ENCODE measurements around the gene B4GALNT3. TPM values are rescaled to one million over a fixed set of nuclear protein-coding genes. Genes with fewer than 3 reads are reported as not detected.

B4GALNT3 gene
- total RNA-seq, 2 donors from 2014 or later, result 19.3 to 29.0 TPM

DNA sequence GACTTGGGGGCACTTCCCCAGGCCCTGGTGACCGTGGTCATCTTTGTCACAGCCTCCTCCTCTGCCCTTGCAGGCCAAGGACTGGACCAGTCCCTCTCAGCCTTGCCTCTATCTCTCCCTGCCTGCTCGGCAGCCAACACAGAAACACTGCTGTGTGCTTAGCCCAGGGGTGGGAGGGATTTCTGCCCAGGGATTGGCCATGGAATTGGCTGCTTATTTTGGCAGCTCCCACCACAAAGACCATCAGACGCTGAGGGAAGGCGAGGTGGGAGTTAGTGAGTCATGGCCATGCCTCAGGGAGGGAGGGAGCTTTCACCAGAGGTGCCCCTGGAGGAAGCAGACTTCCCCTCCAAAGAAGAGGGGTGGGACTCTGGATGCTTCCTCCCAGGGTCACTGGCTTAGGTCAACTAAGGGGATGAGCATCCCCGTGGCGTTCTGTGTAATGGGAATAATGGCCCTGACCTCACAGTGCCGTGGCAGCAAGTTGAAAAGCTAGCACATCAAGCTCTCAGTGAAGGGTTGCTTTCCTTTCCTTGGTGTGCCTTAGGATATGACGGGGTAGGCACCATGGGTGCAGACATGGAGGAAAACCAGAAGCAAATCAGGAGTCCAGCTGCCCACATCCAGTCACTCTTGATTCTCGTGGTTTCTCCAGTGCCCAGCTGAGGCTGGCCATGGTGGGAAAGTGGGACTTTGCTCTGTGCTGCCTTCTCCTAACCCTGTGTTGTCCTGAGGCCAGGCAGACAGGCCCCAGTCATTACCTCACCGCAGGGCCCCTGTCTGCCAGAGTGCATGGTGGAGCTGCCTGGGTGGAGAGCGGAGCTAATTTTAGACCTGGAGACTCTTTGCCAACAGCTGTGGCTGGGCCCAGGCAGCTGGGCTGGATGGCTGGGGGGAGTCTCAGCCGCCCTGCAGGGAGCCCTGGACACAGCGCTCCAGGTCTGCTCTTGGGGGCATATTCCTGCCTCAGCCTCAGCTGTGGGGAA is 21.4 kb downstream of the B4GALNT3 start:
- H3K4me3 ChIP-seq, result no peak overlapping the region
- TF ChIP-seq, protein P1, sequence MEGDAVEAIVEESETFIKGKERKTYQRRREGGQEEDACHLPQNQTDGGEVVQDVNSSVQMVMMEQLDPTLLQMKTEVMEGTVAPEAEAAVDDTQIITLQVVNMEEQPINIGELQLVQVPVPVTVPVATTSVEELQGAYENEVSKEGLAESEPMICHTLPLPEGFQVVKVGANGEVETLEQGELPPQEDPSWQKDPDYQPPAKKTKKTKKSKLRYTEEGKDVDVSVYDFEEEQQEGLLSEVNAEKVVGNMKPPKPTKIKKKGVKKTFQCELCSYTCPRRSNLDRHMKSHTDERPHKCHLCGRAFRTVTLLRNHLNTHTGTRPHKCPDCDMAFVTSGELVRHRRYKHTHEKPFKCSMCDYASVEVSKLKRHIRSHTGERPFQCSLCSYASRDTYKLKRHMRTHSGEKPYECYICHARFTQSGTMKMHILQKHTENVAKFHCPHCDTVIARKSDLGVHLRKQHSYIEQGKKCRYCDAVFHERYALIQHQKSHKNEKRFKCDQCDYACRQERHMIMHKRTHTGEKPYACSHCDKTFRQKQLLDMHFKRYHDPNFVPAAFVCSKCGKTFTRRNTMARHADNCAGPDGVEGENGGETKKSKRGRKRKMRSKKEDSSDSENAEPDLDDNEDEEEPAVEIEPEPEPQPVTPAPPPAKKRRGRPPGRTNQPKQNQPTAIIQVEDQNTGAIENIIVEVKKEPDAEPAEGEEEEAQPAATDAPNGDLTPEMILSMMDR (IDR thresholded peaks at IDR 0.05), result no peak
- H3K4me1 ChIP-seq, result peaks cover 0 to 38% of the 10 kb centered on the region in 2 donors

DNA sequence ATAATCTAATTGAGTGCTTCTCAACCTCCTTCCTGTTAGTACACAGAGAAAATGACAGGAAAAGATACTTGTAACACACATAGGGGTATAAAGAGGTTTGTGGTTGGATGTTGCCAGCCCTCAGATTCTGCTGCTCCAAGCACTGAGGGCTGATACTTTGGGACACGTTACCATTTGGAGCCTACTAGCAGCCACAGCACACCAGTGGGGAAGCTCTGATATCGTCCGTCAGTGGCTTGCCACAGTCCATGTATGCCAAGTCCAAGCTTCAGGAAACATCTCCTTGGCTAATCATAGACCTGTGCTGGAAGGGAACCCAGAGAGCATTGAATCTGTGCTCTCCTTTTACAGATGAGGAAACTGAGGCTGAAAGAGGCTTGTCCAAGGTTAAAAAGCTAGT is 22.3 kb downstream of the B4GALNT3 start:
- Histone ChIP-seq H3K27ac (peak overlapping the region; percentile 90), H3K36me3 (no peaks in the 10 kb centered on the region), H3K27me3 (no peaks in the 10 kb centered on the region), H3K9me3 (no peaks in the 10 kb centered on the region), H3K4me3 (no peak overlapping the region), H3K4me1 (peaks cover 0 to 38% of the 10 kb centered on the region in 2 donors)
- TF ChIP-seq, protein P1 (IDR thresholded peaks at IDR 0.05), result no peak
- no peak for DNase-seq (ENCODE audit: low spot score)

More for the DNA sequence above, 21.4 kb downstream of the B4GALNT3 start:
- Histone ChIP-seq H3K27ac (peak overlapping the region; percentile 90), H3K27me3 (no peaks in the 10 kb centered on the region), H3K36me3 (no peaks in the 10 kb centered on the region), H3K9me3 (no peaks in the 10 kb centered on the region)
- DNase-seq (ENCODE audit: low spot score), result peak; percentile 89

DNA sequence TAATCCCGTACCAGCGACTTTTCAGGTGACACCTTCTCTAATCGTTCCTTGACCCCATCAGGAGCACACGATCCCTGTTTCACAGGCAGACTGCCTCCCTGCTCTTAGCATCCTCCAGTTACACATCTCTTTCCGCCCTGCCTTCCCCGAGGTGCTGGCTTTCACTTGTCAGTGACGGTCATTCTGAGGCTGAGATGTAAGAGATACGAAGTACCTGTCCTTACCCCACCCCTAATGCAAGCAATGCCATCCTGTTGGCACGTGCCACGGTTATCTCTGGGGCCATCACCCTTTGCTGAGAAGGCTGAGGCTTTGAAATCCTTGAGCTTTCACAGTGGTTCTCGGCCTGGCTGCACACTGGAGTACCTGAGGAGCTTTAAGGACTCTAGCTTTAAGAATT is 24.4 kb downstream of the B4GALNT3 start:
- H3K27ac ChIP-seq, result no peak overlapping the region
- H3K4me3 ChIP-seq, result no peak overlapping the region
- no peak for DNase-seq (ENCODE audit: low spot score)
- H3K27me3 ChIP-seq, result no peaks in the 10 kb centered on the region
- TF ChIP-seq, protein P1 (IDR thresholded peaks at IDR 0.05), result no peak
- H3K4me1 ChIP-seq, result peaks cover 0 to 35% of the 10 kb centered on the region in 2 donors
- no peaks in the 10 kb centered on the region for H3K36me3 ChIP-seq
- H3K9me3 ChIP-seq, result no peaks in the 10 kb centered on the region

DNA sequence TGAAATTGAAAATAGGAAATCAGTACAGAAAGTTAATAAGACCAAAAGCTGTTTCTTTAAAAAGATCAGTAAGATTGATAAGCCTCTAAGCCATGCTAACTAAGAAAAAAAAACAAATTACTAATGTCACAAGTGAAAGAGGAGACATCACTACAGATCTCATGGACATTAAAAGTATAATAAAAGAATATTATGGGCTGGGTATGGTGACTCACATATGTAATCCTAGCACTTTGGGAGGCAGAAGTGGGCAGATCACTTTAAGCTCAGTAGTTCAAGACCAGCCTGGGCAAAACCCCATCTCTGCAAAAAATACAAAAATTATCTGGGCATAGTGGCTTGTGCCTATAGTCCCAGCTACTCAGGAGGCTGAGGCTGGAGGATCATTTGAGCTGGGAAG is 30.5 kb downstream of the B4GALNT3 start:
- H3K36me3 ChIP-seq, result no peaks in the 10 kb centered on the region
- TF ChIP-seq, protein P1 (IDR thresholded peaks at IDR 0.05), result no peak
- no peak overlapping the region for H3K27ac ChIP-seq
- no peak for DNase-seq (ENCODE audit: low spot score)
- no peaks in the 10 kb centered on the region for H3K4me1 ChIP-seq
- peaks cover 0 to 15% of the 10 kb centered on the region in 2 donors for H3K9me3 ChIP-seq
- H3K27me3 ChIP-seq, result no peaks in the 10 kb centered on the region
- H3K4me3 ChIP-seq, result no peak overlapping the region

DNA sequence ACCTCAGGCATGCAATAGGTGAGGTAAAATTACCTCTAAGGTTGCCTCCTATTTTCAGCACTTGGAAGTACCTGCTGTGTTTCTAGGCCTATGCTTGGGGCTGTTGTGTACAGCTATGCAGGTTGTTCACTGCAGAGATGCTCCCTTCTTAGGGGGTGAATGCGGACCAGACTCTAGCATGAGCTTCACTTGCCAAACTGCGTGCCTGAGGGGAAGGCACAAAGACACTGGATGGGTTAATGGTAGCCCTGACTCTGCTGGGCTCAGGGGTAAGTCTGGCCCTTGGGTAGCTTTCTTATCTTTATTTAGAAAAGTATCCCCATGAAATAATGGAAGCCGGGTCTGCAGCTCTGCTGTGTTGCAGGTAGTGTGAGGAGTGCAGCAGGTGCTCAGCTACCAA is 35.7 kb downstream of the B4GALNT3 start:
- Histone ChIP-seq H3K4me1 (peaks cover 0 to 9% of the 10 kb centered on the region in 2 donors), H3K27ac (no peak overlapping the region), H3K36me3 (no peaks in the 10 kb centered on the region), H3K4me3 (no peak overlapping the region), H3K9me3 (peaks cover 0 to 3% of the 10 kb centered on the region in 2 donors), H3K27me3 (no peaks in the 10 kb centered on the region)
- no peak for DNase-seq (ENCODE audit: low spot score)
- TF ChIP-seq, protein P1 (IDR thresholded peaks at IDR 0.05), result no peak

Measured in right atrium auricular region (tissue), 2 donors.